HL-60 (cell line): ENCODE measurements around the gene CLTRN.

ENCODE experiments used
- DNase-seq, 2 experiments: peaks; one replicate each; pipeline ENCODE4 v3.0.0-alpha.2; 2010 to 2020; ENCODE audit warnings: low read depth in 1 of 2, low spot score in 1 of 2
- H3K27ac ChIP-seq: fragments of 250-450 bp; sonication (Bioruptor Pico); replicated peaks from 2 replicates; pipeline ENCODE4 v1.5.1; 2020; ENCODE audit warnings: mild to moderate bottlenecking, moderate library complexity
- H3K27me3 ChIP-seq: fragments of 250-450 bp; sonication (Bioruptor Pico); 2 replicates; pipeline ENCODE4 v1.5.1; 2021; ENCODE audit warnings: mild to moderate bottlenecking, moderate library complexity; ENCODE audit not compliant: insufficient read depth, poor library complexity, severe bottlenecking
- H3K4me3 ChIP-seq: replicated peaks from 2 replicates; pipeline ENCODE4 v1.5.1; 2011; ENCODE audit warnings: mild to moderate bottlenecking, control low read depth, low read length; ENCODE audit not compliant: insufficient read depth
- CTCF ChIP-seq: IDR thresholded peaks from one replicate; pipeline ENCODE4 v1.5.1; 2011; ENCODE audit warnings: low read length, control low read depth, inconsistent platforms; ENCODE audit not compliant: insufficient read depth
- GABPA ChIP-seq: IDR thresholded peaks from 2 replicates; pipeline ENCODE4 v1.6.1; 2012; ENCODE audit warnings: low read depth
- POLR2AphosphoS5 ChIP-seq: IDR thresholded peaks from 2 replicates; pipeline ENCODE4 v1.6.1; 2012; ENCODE audit warnings: low read depth
- REST ChIP-seq: IDR thresholded peaks from 2 replicates; pipeline ENCODE4 v1.6.1; 2012; ENCODE audit warnings: low read depth; ENCODE audit not compliant: insufficient replicate concordance
- SPI1 ChIP-seq: IDR thresholded peaks from 2 replicates; pipeline ENCODE4 v1.6.1; 2012; ENCODE audit warnings: low read depth, mild to moderate bottlenecking, borderline replicate concordance

Gene CLTRN

GRCh38 chrX:15579778-15580747 lies 84.5 kb downstream of the CLTRN start:
- no peak for DNase-seq
- no peak overlapping the region for H3K27ac ChIP-seq
- TF ChIP-seq POLR2AphosphoS5 (no peak), REST (no peak), GABPA (no peak), CTCF (no peak), SPI1 (no peak)

More at GRCh38 chrX:15579778-15580747, 84.5 kb downstream of the CLTRN start:
- Histone ChIP-seq H3K4me3 (no peak overlapping the region), H3K27me3 (peaks cover 3% of the 10 kb centered on the region)
